B cell (primary cell): ENCODE results near the gene DNAJB6.

Source experiments
- EZH2 ChIP-seq: IDR thresholded peaks from 2 replicates; pipeline ENCODE4 v1.6.1; 2012; ENCODE audit warnings: borderline replicate concordance, low read depth, mild to moderate bottlenecking, moderate library complexity, low read length; ENCODE audit not compliant: insufficient read depth, poor library complexity, severe bottlenecking
- TF ChIP-seq, protein P1 (sequence below): fragments of 200-600 bp; IDR thresholded peaks from one replicate; pipeline ENCODE4 v1.8.0; 2022; ENCODE audit warnings: antibody characterized with exemption, mild to moderate bottlenecking

DNA sequence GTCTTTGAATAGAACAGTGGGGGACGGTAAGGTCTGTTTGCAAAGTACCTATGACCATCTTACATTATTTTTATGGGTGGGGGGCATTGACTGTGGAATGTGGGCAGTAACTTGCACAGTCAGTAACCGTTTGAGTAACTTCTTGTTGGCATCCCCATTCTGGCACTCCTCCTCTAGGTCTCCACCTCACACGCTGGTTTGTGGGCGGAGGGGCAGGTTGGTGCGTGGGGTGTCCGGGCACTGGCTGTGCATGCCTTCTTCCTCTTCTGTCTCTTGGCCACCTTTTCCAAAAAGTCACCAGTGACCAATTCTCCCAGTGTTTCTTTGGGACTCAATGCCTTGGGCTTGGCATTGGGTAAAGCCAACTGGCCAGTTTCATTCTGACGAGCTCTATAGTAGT is 43.6 kb downstream of the DNAJB6 start:
- TF ChIP-seq, protein P1, sequence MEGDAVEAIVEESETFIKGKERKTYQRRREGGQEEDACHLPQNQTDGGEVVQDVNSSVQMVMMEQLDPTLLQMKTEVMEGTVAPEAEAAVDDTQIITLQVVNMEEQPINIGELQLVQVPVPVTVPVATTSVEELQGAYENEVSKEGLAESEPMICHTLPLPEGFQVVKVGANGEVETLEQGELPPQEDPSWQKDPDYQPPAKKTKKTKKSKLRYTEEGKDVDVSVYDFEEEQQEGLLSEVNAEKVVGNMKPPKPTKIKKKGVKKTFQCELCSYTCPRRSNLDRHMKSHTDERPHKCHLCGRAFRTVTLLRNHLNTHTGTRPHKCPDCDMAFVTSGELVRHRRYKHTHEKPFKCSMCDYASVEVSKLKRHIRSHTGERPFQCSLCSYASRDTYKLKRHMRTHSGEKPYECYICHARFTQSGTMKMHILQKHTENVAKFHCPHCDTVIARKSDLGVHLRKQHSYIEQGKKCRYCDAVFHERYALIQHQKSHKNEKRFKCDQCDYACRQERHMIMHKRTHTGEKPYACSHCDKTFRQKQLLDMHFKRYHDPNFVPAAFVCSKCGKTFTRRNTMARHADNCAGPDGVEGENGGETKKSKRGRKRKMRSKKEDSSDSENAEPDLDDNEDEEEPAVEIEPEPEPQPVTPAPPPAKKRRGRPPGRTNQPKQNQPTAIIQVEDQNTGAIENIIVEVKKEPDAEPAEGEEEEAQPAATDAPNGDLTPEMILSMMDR: no peak
- TF ChIP-seq EZH2: no peak
